ENCODE measurements around the gene MARCHF10. TPM values are rescaled to one million over a fixed set of nuclear protein-coding genes. Genes with fewer than 3 reads are reported as not detected.

The MARCHF10 gene
- total RNA-seq, 2 experiments from 2014 or later: not detected

DNA sequence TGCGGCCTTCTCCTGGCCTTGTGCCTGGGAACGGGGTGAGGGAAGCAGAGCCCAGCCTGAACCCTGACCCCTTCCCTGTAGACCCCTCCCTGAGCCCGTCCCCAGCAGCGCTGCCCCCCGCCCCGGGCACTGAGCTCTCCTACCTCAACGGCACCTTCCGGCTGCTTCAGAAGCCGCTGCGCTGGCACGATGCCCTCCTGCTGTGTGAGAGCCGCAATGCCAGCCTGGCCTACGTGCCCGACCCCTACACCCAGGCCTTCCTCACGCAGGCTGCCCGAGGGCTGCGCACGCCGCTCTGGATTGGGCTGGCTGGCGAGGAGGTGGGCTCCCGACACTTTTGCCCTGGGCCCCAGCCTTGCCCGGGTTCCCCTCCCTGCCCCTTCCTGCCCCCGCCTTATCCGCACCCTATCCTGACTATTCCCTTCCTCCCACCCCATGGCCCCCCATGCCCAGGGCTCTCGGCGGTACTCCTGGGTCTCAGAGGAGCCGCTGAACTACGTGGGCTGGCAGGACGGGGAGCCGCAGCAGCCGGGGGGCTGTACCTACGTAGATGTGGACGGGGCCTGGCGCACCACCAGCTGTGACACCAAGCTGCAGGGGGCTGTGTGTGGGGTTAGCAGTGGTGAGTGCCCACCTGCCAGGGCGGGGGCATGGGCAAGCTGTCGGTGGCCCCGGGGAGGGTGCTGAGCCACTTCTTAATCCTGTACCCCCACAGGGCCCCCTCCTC lies 118.5 kb downstream of the MARCHF10 start:
- Mint-ChIP-seq H3K36me3 (ENCODE audit: low read depth) (no peaks in the 10 kb centered on the region), H3K4me1 (no peaks in the 10 kb centered on the region), H3K27ac (no peak overlapping the region), H3K27me3 (no peaks in the 10 kb centered on the region), H3K9me3 (ENCODE audit: low read depth) (no peaks in the 10 kb centered on the region), H3K4me3 (no peak overlapping the region)
- CTCF ChIA-PET: no interaction called here
- intact Hi-C loops (cut with DNase I, micrococcal nuclease): no loop called here
- DNase-seq (no peak), ATAC-seq (no peak)
- POLR2A ChIA-PET: no interaction called here

GRCh38 chr17:62688398-62689160 lies 119.5 kb downstream of the MARCHF10 start:
- DNase-seq (no peak), ATAC-seq (no peak)
- no peak overlapping the region for H3K4me3 Mint-ChIP-seq
- ChIA-PET CTCF (interaction anchor here (0.6 kb wide), 1 partner anchor 1466 kb away, joined by 3 read pairs; no protein-coding TSS in a partner anchor), POLR2A (no interaction called here)
- H3K4me1 Mint-ChIP-seq: no peaks in the 10 kb centered on the region
- intact Hi-C loops (cut with DNase I, micrococcal nuclease): no loop called here
- H3K9me3 Mint-ChIP-seq (ENCODE audit: low read depth): no peaks in the 10 kb centered on the region
- H3K36me3 Mint-ChIP-seq (ENCODE audit: low read depth): no peaks in the 10 kb centered on the region
- no peak overlapping the region for H3K27ac Mint-ChIP-seq
- no peaks in the 10 kb centered on the region for H3K27me3 Mint-ChIP-seq

GRCh38 chr17:62687997-62688396 lies 120.1 kb downstream of the MARCHF10 start:
- Mint-ChIP-seq H3K4me3 (no peak overlapping the region), H3K36me3 (ENCODE audit: low read depth) (no peaks in the 10 kb centered on the region)

DNA sequence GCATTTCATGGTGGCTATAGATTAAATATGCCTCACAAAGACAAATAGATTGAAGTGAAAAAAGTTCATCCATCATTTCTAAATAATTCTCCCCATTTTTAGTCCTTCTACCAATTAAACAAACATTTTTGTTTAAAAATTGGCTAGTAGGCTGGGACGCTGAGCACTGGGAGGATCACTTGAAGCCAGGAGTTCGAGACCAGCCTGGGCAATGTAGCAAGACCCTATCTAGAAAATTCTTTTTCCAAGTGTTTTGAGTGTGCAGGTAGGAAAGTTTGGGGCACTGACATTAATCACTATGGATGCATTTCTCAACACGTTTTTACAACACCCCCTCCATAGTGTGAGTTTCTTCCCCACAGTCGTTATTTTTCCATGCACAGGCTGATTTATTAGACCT lies 123.9 kb downstream of the MARCHF10 start:
- intact Hi-C loops (cut with DNase I, micrococcal nuclease): no loop called here
- H3K4me1 Mint-ChIP-seq: no peaks in the 10 kb centered on the region
- no peak overlapping the region for H3K27ac Mint-ChIP-seq
- POLR2A ChIA-PET: no interaction called here
- ATAC-seq: no peak
- CTCF ChIA-PET: no interaction called here
- no peaks in the 10 kb centered on the region for H3K9me3 Mint-ChIP-seq (ENCODE audit: low read depth)
- no peaks in the 10 kb centered on the region for H3K36me3 Mint-ChIP-seq (ENCODE audit: low read depth)
- DNase-seq: no peak
- no peak overlapping the region for H3K4me3 Mint-ChIP-seq
- no peaks in the 10 kb centered on the region for H3K27me3 Mint-ChIP-seq

More at GRCh38 chr17:62687997-62688396, 120.1 kb downstream of the MARCHF10 start:
- Mint-ChIP-seq H3K27ac (no peak overlapping the region), H3K9me3 (ENCODE audit: low read depth) (no peaks in the 10 kb centered on the region), H3K27me3 (no peaks in the 10 kb centered on the region), H3K4me1 (no peaks in the 10 kb centered on the region)
- ChIA-PET CTCF (interaction anchor here (1.1 kb wide), 1 partner anchor 293 kb away, joined by 4 read pairs; no protein-coding TSS in a partner anchor), POLR2A (no interaction called here)
- intact Hi-C loops (cut with DNase I, micrococcal nuclease): no loop called here
- DNase-seq (no peak), ATAC-seq (no peak)

DNA sequence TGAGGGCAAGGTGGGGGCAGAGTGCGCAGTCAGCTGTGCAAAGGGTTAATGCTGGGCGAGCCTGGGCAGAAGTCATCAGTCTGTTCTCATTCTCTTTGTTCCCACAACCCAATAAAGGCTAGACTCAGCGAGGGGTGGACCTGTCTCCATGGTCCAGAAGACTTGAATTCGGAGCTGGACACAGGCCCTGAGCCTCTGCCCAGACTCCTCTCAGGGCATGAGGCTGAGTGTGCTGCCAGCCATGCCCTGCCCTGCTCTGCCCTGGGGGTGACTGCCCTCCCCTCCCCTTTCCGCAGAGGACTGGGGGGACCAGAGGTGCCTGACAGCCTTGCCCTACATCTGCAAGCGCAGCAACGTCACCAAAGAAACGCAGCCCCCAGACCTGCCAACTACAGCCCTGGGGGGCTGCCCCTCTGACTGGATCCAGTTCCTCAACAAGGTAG lies 126.2 kb downstream of the MARCHF10 start:
- no peaks in the 10 kb centered on the region for H3K27me3 Mint-ChIP-seq

DNA sequence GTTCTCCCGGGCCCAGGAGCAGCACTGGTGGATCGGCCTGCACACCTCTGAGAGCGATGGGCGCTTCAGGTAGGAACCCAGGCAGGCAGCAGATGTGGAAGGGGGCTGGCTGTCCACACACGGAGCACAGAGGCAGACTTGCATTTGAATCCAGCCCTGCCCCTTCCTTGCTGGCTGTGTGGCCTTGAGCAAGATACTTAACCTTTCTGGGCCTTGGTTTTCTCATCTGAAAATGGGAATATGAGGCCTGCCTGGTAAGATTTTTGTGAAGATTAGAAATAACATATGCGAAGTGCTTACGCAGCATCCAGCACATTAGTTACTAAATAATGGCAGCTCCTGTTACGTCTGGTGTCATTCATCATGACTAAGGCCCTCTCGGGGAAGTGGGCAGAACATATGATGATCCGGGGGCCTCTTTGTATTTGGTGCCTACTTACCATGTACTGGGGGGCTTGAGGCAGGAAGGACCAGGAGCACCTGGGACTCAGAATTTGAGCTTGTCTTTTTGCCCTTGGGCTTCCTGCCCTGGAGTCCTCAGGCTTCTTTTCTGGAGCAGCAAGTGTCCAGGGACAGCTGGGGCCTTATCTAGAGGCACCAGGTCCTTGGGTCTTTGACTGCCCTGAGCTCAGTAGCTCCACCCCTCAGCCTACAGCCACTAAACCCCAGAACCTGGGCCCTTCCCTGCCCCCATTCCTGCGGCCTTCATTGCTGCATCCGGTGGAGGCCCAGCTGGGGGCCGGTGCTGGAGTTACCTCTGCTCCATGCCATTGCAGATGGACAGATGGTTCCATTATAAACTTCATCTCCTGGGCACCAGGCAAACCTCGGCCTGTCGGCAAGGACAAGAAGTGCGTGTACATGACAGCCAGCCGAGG lies 126.8 kb downstream of the MARCHF10 start:
- ATAC-seq (no peak), DNase-seq (no peak)
- no peaks in the 10 kb centered on the region for H3K4me1 Mint-ChIP-seq
- ChIA-PET POLR2A (no interaction called here), CTCF (no interaction called here)
- no peak overlapping the region for H3K27ac Mint-ChIP-seq
- no peak overlapping the region for H3K4me3 Mint-ChIP-seq
- intact Hi-C loops (cut with DNase I, micrococcal nuclease): no loop called here
- H3K27me3 Mint-ChIP-seq: no peaks in the 10 kb centered on the region
- H3K9me3 Mint-ChIP-seq (ENCODE audit: low read depth): no peaks in the 10 kb centered on the region
- H3K36me3 Mint-ChIP-seq (ENCODE audit: low read depth): no peaks in the 10 kb centered on the region

More for the DNA sequence above, 126.2 kb downstream of the MARCHF10 start:
- ATAC-seq (no peak), DNase-seq (no peak)
- POLR2A ChIA-PET: no interaction called here
- intact Hi-C loops (cut with DNase I, micrococcal nuclease): no loop called here
- Mint-ChIP-seq H3K36me3 (ENCODE audit: low read depth) (no peaks in the 10 kb centered on the region), H3K4me1 (no peaks in the 10 kb centered on the region), H3K4me3 (no peak overlapping the region), H3K9me3 (ENCODE audit: low read depth) (no peaks in the 10 kb centered on the region), H3K27ac (no peak overlapping the region)
- CTCF ChIA-PET: no interaction called here

DNA sequence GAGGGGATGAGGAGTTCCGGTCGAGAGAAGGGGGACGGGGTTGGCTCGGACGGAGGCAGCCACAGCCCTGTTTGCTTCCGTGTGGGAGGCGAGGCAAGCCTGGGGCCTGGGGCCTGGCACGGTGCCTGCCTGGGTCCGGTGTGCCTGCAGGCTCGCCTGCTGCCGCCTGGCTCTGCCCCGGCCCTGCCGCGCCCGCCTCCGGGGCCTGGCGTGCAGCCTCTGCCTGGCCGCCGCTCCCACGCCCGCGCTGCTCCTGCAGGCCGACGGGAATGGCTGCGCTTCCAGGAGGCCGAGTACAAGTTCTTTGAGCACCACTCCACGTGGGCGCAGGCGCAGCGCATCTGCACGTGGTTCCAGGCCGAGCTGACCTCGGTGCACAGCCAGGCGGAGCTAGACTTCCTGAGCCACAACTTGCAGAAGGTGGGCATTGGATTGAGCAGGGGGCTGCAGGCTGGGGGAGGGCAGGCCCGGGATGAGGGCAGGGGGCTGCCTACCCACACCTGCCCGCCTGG lies 127.5 kb downstream of the MARCHF10 start:
- no peaks in the 10 kb centered on the region for H3K4me1 Mint-ChIP-seq
- no peaks in the 10 kb centered on the region for H3K27me3 Mint-ChIP-seq
- intact Hi-C loops (cut with DNase I, micrococcal nuclease): no loop called here
- no peaks in the 10 kb centered on the region for H3K9me3 Mint-ChIP-seq (ENCODE audit: low read depth)
- CTCF ChIA-PET: no interaction called here
- POLR2A ChIA-PET: interaction anchor here (0.6 kb wide), 1 partner anchor 1249 kb away, joined by 4 read pairs; no protein-coding TSS in a partner anchor
- no peak for ATAC-seq
- H3K27ac Mint-ChIP-seq: no peak overlapping the region
- no peaks in the 10 kb centered on the region for H3K36me3 Mint-ChIP-seq (ENCODE audit: low read depth)
- no peak for DNase-seq
- H3K4me3 Mint-ChIP-seq: no peak overlapping the region

GRCh38 chr17:62679866-62680377 lies 128.2 kb downstream of the MARCHF10 start:
- no peak overlapping the region for H3K4me3 Mint-ChIP-seq
- DNase-seq (no peak), ATAC-seq (no peak)
- ChIA-PET CTCF (no interaction called here), POLR2A (interaction anchor here (0.6 kb wide), 1 partner anchor 1248 kb away, joined by 4 read pairs; no protein-coding TSS in a partner anchor)
- no peaks in the 10 kb centered on the region for H3K9me3 Mint-ChIP-seq (ENCODE audit: low read depth)
- no peaks in the 10 kb centered on the region for H3K36me3 Mint-ChIP-seq (ENCODE audit: low read depth)
- H3K27ac Mint-ChIP-seq: no peak overlapping the region
- no peaks in the 10 kb centered on the region for H3K4me1 Mint-ChIP-seq
- intact Hi-C loops (cut with DNase I, micrococcal nuclease): no loop called here
- no peaks in the 10 kb centered on the region for H3K27me3 Mint-ChIP-seq

GRCh38 chr17:62678214-62678919 lies 129.7 kb downstream of the MARCHF10 start:
- Mint-ChIP-seq H3K27ac (no peak overlapping the region), H3K4me3 (no peak overlapping the region), H3K9me3 (ENCODE audit: low read depth) (no peaks in the 10 kb centered on the region), H3K36me3 (ENCODE audit: low read depth) (no peaks in the 10 kb centered on the region), H3K4me1 (no peaks in the 10 kb centered on the region), H3K27me3 (no peaks in the 10 kb centered on the region)
- intact Hi-C loops (cut with DNase I, micrococcal nuclease): no loop called here
- no peak for ATAC-seq
- ChIA-PET POLR2A (no interaction called here), CTCF (no interaction called here)
- DNase-seq: no peak

GRCh38 chr17:62676952-62677596 lies 131.0 kb downstream of the MARCHF10 start:
- Mint-ChIP-seq H3K4me3 (no peak overlapping the region), H3K27ac (no peak overlapping the region), H3K9me3 (ENCODE audit: low read depth) (no peaks in the 10 kb centered on the region), H3K27me3 (no peaks in the 10 kb centered on the region), H3K4me1 (no peaks in the 10 kb centered on the region), H3K36me3 (ENCODE audit: low read depth) (peaks cover 2% of the 10 kb centered on the region)
- intact Hi-C loops (cut with DNase I, micrococcal nuclease): no loop called here
- DNase-seq (no peak), ATAC-seq (no peak)
- CTCF ChIA-PET: no interaction called here
- POLR2A ChIA-PET: no interaction called here

Measured in activated CD4-positive, alpha-beta T cell treated with anti-CD3 and anti-CD28 coated beads for 36 hours (primary cell).